T47D (cell line): ENCODE data around the gene PI4KA.
A peak's percentile ranks its signal among the peaks of the same experiment; 100 is the strongest.

Experiments used
- DNase-seq, 2 experiments: peaks; one replicate each; pipeline versions ENCODE4 v3.0.0 to v3.0.0-alpha.2; 2011 to 2012; ENCODE audit warnings: low read depth in 1 of 2, low spot score in 1 of 2
- JUND ChIP-seq: IDR thresholded peaks from 2 replicates; pipeline ENCODE4 v1.6.1; 2012; ENCODE audit warnings: low read depth
- in situ Hi-C: cut with HindIII; loops from 2 replicates; pipeline ENCODE4 v1.10.0; 2016; ENCODE audit warnings: low sequenced_read_pairs, low pct_unique_long_range_greater_than_20kb

Gene PI4KA

DNA sequence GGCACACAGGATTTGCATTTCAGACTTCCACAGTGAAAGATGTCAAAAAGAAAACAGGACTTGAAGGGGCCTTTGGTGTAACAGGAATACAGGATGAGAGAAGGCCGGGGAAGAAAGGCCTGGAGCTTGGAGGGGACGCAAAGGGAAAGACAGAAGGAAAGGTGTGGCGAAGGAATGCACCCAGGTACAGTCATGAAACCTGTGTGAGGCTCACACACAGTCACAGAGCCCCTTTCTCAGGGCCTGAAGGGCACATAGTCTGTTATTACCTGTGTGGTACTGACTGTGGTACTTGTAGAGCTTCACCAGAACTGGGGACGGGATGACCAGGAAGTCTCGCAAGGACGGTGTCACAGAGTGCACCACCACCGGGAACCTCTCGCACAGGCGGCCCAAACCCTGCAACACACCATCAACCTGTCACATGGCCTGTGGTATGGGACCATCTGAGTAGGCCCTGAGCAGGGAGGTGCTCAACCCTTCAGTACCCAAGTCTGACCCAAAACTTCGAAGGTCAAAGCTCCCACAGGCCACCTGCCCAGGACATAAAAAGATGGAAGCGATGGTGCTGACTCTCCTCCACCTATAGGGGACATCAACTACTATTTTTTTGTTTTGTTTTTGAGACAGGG lies 55.6 kb downstream of the PI4KA start:
- no peak for DNase-seq
- no peak for TF ChIP-seq JUND
- in situ Hi-C loops: no loop called here

DNA sequence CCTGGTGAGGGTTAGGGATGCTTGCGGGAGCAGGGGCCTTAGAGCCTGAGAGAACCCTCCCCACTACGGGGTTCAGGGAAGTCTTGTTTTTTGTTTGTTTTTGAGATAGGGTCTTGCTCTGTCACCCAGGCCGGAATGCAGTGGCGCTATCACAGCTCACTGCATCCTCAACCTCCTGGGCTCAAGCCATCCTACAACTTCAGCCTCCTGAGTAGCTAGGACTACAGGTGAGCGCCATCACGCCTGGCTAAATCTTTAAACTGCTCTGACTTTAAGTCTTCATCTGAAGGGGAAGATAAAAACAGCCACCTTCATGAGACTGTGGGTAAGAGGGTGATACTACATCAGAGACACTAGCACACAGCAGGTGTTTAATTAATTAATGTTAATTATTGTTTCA lies 56.2 kb downstream of the PI4KA start:
- TF ChIP-seq JUND: no peak
- in situ Hi-C loops: no loop called here
- DNase-seq: no peak

DNA sequence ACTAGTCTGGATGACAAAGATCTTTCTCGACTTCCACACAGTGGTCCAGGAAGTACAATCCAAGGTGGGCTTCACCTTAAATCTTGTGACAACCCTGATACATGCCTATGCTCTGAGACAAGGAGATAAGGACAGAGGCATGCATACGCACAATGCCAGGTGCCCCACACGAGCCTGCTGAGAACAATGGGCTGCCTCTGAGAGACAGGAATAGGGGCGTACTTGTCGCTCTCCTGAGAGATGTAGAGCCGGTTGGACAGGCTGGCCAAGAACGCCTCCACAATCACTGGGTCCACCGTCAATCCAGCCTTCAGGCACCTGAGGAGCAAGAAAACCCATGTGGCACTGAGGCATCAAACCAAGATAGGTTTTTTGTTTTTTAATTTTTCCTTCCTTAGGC lies 59.2 kb downstream of the PI4KA start:
- peak in 1 of 2 experiments; percentile 27 for DNase-seq
- no peak for TF ChIP-seq JUND
- in situ Hi-C loops: no loop called here

DNA sequence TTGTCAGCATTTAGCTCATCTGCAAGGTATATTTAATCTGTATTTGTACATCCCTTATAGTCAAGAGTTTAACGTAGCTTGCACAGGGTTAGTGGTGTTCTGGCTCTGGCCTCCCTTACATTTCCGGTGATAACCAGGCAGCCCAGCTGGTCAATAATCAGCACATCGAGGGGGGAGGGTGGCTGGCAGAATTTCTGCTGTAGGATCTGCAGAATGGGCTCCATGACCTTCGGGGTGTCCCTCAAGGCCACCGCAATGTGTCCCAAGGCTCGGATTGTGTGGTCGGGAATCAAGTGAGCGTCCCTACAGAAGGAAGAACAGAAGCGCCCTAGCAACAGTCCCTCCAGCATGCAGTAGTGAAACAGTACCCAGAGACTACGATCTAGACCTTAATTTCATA lies 59.6 kb downstream of the PI4KA start:
- TF ChIP-seq JUND: no peak
- no peak for DNase-seq
- in situ Hi-C loops: no loop called here

DNA sequence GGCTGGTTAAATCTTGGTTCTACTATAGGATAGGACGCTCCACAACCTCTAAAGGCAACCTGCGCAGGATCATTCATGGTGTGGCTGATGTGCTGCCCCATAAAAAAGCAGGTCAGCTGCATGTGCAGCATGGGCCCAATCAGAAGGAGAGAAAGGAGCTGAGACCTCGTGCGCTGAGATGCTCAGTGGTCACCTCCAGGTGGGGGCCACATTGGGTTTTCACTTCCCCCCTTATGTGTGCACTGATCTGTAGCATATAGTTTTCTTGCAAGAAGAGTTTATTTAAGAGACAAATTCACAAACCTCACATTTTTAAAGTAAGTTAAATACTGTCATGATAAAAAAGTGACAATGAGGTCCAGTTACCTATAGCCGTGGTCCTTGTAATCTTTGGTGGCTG lies 60.4 kb downstream of the PI4KA start:
- in situ Hi-C loops: no loop called here
- DNase-seq: no peak
- TF ChIP-seq JUND: no peak

DNA sequence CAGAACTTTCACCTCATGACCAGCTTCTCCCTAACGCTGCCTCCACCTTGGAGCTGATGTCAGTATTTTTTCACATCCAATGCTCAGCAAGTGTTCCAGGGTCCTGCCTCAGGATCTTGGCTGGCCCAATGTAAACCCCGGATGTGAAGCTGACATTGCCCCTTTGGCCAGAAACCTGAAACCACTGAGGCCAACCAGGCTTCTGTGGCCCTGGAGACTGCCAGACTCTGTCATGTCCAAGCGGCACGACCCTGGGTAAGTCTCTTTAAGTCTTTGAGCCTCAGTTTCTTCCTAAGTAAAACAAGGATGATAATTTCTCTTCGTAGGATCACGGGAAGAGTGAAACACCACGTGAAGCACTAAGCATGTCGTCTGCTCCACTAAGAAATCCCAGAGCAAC lies 61.9 kb downstream of the PI4KA start:
- in situ Hi-C loops: no loop called here
- DNase-seq: no peak
- no peak for TF ChIP-seq JUND

DNA sequence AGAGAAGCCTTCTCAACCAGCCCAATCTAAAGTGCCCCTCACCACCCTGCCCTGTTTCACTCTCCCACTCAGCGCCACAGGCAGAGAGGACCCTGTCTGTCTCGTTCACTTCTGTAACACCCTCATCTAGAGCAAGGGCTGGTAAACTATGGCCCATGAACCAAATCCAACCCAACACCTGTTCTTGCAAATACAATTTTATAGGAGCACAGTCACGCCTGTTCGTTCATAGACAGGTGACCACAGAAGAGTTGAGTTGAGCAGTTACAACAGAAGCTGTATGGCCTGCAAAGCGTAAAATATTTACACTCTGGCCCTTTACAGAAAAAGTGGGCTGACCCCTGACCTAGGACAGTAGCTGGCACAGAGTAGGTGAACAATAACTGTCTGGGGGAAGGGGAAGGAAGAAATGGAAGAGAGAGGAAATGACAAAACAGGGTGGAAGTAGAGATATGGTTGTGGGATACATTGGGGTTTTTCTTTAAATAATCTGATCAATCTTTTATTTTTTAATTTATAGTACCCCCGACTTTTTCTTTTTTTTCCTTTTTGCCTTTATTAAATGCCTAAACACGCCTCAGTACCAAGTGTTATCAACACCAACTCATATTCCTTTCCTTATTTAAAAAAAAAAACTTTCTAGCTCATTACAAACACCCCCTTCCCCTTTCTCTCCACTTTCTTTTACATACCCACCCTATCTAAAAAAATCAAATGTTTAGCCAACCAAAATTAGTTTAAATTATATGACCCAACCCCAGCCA lies 63.8 kb downstream of the PI4KA start:
- TF ChIP-seq JUND: no peak
- DNase-seq: no peak
- in situ Hi-C loops: no loop called here

DNA sequence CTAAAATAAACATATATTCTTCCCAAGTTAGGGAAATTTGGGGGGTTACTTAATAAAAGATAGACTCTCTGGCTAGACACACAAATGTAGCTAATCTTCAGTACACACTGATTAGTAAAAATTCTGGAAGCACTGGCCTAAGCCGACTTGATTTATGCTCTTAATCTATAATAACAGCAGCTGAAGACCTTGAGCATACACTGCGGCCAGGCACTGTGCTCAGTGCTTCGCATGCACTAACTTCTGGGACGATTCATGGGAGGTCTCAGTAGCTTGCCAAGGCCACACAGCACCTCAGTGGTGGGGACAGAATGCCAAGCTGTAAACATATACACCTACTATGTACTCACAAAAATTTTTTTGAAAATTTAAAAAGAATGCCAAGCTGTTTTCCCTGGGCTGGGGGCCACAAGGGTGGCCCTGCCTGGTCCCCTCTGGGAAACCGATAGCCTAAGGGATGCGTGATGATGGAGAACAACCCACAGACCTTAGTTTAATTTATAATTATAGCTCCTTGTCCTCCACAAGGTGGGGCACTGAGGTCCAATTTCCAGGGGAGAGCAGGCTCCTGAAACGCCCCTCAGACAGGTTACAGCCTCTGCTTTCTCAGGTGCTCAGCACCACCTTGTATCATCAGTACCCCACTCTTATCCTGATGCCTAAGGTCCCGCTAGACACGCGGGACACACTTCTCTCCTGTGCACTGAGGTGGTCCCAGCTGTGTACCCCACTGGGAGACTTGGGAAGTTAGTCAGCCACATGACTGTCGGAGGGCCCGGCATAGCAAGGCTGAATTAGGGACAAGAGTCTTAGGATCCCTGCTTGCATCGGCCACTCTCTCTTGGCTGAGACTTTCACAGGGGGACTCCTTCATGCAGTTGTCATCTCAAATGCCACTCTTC lies 64.6 kb downstream of the PI4KA start:
- TF ChIP-seq JUND: no peak
- in situ Hi-C loops: no loop called here
- peak in 1 of 2 experiments; percentile 8 for DNase-seq

DNA sequence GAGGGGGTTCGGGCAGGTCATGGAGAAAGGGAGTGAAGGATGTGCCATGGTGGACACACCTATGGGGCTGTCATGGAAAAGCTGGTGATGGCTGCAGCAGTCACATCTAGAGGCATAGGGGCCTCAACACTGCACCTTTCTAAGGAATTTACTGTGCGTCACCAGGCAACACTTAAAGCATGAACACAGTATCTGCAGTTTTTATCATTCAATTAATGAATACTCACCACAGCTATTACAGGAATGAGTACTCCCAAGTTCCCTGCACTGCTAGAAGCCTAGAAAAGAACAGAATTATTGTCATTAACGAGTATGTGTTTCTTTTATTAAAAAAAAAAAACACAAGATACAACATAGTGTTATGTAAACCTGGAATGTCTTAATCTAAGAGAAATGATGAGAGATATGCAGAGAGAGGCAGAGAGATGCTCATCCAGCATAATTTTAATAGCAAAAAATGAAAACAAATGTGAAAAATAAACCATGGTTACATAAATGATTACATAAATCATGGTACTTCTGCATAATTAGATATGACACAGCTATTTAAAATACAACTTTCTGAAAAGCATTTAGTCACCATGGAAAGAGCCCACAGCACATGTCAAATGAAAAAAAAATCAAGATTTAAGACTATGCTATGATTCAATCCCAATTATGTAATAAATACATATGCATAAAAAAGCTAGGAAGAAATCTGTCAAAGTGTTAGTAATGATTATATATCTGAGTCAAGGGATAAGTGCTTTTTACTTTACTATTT lies 65.5 kb downstream of the PI4KA start:
- in situ Hi-C loops: no loop called here
- DNase-seq: no peak
- TF ChIP-seq JUND: no peak

DNA sequence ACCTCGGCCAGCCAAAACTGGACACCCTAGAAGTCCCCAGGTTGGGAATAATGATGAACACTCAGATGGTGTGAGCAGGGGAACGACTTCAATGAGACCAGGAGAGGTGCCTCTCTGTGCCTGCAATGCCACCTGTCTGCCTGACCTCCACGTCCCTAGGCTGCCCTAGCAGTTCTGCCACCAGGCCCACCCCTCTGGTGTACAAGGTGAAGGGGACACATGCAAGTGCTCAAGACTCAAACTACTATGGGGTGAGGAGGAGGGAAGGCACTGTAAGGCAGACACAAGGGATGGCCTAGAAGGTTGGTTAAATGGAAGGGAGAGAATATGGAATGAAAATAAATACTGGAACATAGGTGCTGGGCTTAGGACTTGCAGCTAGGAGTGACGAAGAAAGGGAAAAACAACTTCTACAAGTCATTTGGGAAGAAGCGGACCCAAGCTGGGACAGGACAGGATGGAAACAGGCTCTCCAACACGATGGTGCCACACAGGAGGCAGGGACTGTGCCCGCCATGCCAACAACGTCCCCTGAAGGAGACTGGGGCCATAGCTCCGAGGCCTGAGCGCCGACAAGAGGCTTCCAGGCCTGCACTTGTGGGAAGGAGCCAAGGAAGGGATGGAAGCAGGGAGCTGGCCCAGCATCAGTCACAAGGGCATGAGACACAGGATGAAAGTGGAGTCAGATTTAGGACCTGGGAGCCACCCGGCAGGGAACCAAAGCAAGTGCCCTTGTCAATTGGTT lies 66.2 kb downstream of the PI4KA start:
- TF ChIP-seq JUND: no peak
- no peak for DNase-seq
- in situ Hi-C loops: no loop called here

DNA sequence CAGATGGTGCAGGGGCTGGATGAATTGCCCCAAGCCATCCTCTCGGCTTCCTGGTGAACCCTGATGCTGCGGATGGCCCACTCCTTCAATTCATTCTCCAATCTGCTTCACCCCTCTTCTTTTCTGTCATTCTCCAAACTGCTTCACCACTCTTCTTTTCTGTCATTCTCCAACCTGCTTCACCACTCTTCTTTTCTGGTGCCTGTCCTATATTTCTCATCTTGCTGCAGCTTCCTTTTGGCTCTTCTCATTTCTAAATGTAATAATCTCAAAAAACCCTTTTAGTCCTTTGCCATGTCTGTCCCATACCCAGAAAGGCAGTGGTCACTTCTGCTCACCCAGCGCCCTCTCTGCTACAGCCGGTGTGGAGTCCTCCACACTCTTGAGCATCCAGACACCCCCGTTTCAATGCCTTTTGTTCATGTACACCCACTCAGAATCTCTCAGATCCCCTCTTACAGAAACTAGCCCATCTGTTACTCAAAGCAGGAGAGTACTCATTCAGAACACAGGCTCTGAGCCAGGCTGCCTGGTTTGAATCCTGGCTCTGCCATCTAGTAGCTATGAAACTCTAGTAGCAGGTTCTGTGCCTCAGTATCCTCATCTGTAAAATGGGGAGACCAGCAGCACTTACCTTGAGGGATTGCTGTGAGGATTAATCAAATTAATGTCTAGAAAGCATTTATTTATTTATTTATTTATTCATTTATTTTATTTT lies 69.8 kb downstream of the PI4KA start:
- in situ Hi-C loops: no loop called here

More for the DNA sequence above, 69.8 kb downstream of the PI4KA start:
- TF ChIP-seq JUND: no peak
- no peak for DNase-seq
